Measurements from ENCODE around the gene PDCD1LG2. TPM values are rescaled to one million over a fixed set of nuclear protein-coding genes. Genes with fewer than 3 reads are reported as not detected.

Gene PDCD1LG2
- total RNA-seq, 1 donor from 2014 or later, result not detected

- no peaks in the 10 kb centered on the region for H3K4me1 Mint-ChIP-seq (ENCODE audit: unreplicated experiment)
- H3K36me3 Mint-ChIP-seq (ENCODE audit: low read depth, unreplicated experiment), result no peaks in the 10 kb centered on the region
- H3K27ac Mint-ChIP-seq (ENCODE audit: unreplicated experiment), result no peak overlapping the region
- DNase-seq (ENCODE audit: low spot score), result no peak
- H3K27me3 Mint-ChIP-seq (ENCODE audit: unreplicated experiment), result no peaks in the 10 kb centered on the region
- H3K4me3 Mint-ChIP-seq (ENCODE audit: unreplicated experiment), result no peak overlapping the region
- H3K9me3 Mint-ChIP-seq (ENCODE audit: unreplicated experiment), result no peaks in the 10 kb centered on the region
- no peak for TF ChIP-seq CTCF (IDR thresholded peaks at IDR 0.05; ENCODE audit: unreplicated experiment)
Observed at GRCh38 chr9:5480919-5481318, 29.4 kb upstream of the PDCD1LG2 start.

GRCh38 chr9:5481322-5482040 is 28.9 kb upstream of the PDCD1LG2 start:
- peak; percentile 29 for TF ChIP-seq CTCF (IDR thresholded peaks at IDR 0.05; ENCODE audit: unreplicated experiment)
- Mint-ChIP-seq H3K27ac (ENCODE audit: unreplicated experiment) (no peak overlapping the region), H3K27me3 (ENCODE audit: unreplicated experiment) (no peaks in the 10 kb centered on the region), H3K4me1 (ENCODE audit: unreplicated experiment) (no peaks in the 10 kb centered on the region), H3K9me3 (ENCODE audit: unreplicated experiment) (no peaks in the 10 kb centered on the region), H3K36me3 (ENCODE audit: low read depth, unreplicated experiment) (no peaks in the 10 kb centered on the region), H3K4me3 (ENCODE audit: unreplicated experiment) (no peak overlapping the region)
- no peak for DNase-seq (ENCODE audit: low spot score)

GRCh38 chr9:5482194-5482593 is 28.1 kb upstream of the PDCD1LG2 start:
- Mint-ChIP-seq H3K4me1 (ENCODE audit: unreplicated experiment) (no peaks in the 10 kb centered on the region), H3K36me3 (ENCODE audit: low read depth, unreplicated experiment) (no peaks in the 10 kb centered on the region), H3K9me3 (ENCODE audit: unreplicated experiment) (no peaks in the 10 kb centered on the region), H3K27me3 (ENCODE audit: unreplicated experiment) (no peaks in the 10 kb centered on the region), H3K27ac (ENCODE audit: unreplicated experiment) (no peak overlapping the region), H3K4me3 (ENCODE audit: unreplicated experiment) (no peak overlapping the region)
- no peak for TF ChIP-seq CTCF (IDR thresholded peaks at IDR 0.05; ENCODE audit: unreplicated experiment)
- DNase-seq (ENCODE audit: low spot score), result no peak

GRCh38 chr9:5483306-5483705 is 27.0 kb upstream of the PDCD1LG2 start:
- Mint-ChIP-seq H3K27me3 (ENCODE audit: unreplicated experiment) (peaks cover 2% of the 10 kb centered on the region), H3K9me3 (ENCODE audit: unreplicated experiment) (no peaks in the 10 kb centered on the region), H3K4me3 (ENCODE audit: unreplicated experiment) (no peak overlapping the region), H3K36me3 (ENCODE audit: low read depth, unreplicated experiment) (no peaks in the 10 kb centered on the region), H3K4me1 (ENCODE audit: unreplicated experiment) (no peaks in the 10 kb centered on the region), H3K27ac (ENCODE audit: unreplicated experiment) (no peak overlapping the region)
- TF ChIP-seq CTCF (IDR thresholded peaks at IDR 0.05; ENCODE audit: unreplicated experiment), result no peak
- DNase-seq (ENCODE audit: low spot score), result no peak

- Mint-ChIP-seq H3K4me1 (ENCODE audit: unreplicated experiment) (peaks cover 6% of the 10 kb centered on the region), H3K4me3 (ENCODE audit: unreplicated experiment) (no peak overlapping the region), H3K27me3 (ENCODE audit: unreplicated experiment) (peaks cover 2% of the 10 kb centered on the region), H3K9me3 (ENCODE audit: unreplicated experiment) (no peaks in the 10 kb centered on the region), H3K27ac (ENCODE audit: unreplicated experiment) (no peak overlapping the region), H3K36me3 (ENCODE audit: low read depth, unreplicated experiment) (no peaks in the 10 kb centered on the region)
- no peak for TF ChIP-seq CTCF (IDR thresholded peaks at IDR 0.05; ENCODE audit: unreplicated experiment)
- no peak for DNase-seq (ENCODE audit: low spot score)
Observed at GRCh38 chr9:5485378-5486085, 24.8 kb upstream of the PDCD1LG2 start.
